Left lung (tissue), 10 donors: ENCODE data around the gene GALNT10. TPM values are rescaled to one million over a fixed set of nuclear protein-coding genes. Genes with fewer than 3 reads are reported as not detected.

ENCODE experiments used
- ATAC-seq: fragments of 200-7000 bp; cut with Tn5 transposase; one replicate; pipeline ENCODE4 v1.9.1; 2020; ENCODE audit warnings: moderate library complexity
- DNase-seq, 4 donors: peaks; one replicate each; pipeline ENCODE4 v3.0.0-alpha.2; 2013 to 2020
- H3K27ac ChIP-seq, 2 donors: fragments of 200-600 bp; sonication (generic) in 1 of 2; one replicate each; pipeline versions ENCODE4 v1.5.0 to v1.8.0; 2020 to 2021
- H3K27me3 ChIP-seq, 2 donors: fragments of 200-600 bp; sonication (generic) in 1 of 2; one replicate each; pipeline versions ENCODE4 v1.5.0 to v1.8.0; 2020 to 2021
- H3K36me3 ChIP-seq, 2 donors: fragments of 200-600 bp; sonication (generic) in 1 of 2; one replicate each; pipeline versions ENCODE4 v1.5.0 to v1.8.0; 2020 to 2021
- H3K4me1 ChIP-seq, 2 donors: fragments of 200-600 bp; one replicate each; pipeline ENCODE4 v1.8.0; 2021
- H3K4me3 ChIP-seq, 2 donors: fragments of 200-600 bp; sonication (generic) in 1 of 2; one replicate each; pipeline versions ENCODE4 v1.5.0 to v1.8.0; 2020 to 2021; ENCODE audit warnings: mild to moderate bottlenecking in 1 of 2
- H3K9me3 ChIP-seq, 2 donors: fragments of 200-600 bp; sonication (generic) in 1 of 2; one replicate each; pipeline versions ENCODE4 v1.5.0 to v1.8.0; 2020 to 2021
- intact Hi-C, 2 donors: fragments of 100-400 bp; cut with DNase I; formaldehyde crosslinking; loops; one replicate each; pipeline versions ENCODE4 v1.11.2 to v1.14.2; 2022
- polyA plus RNA-seq, 6 donors: library from polyadenylated mRNA; unstranded; fragments of 120-200 nt; gene quantifications; one replicate each; pipeline ENCODE4 v1.2.1, GENCODE V29; 2013; ENCODE audit not compliant: insufficient read length in 6 of 6
- total RNA-seq, 2 donors: library from RNA; stranded (reverse); fragmentation: NEBNext Ultra II Directional; extraction: Animal tissue kit (Norgen Biotek cat#: 25700); gene quantifications; one replicate each; pipeline ENCODE4 v1.2.1, GENCODE V29; 2021
- TF ChIP-seq, protein P1 (sequence below), 2 donors: fragments of 200-600 bp; sonication (generic) in 1 of 2; IDR thresholded peaks; one replicate each; pipeline versions ENCODE4 v1.5.0 to v1.8.0; 2021; ENCODE audit warnings: antibody characterized with exemption in 2 of 2
- donor health status: DM: no; HTN: yes; CAD: no.
- donor health status: DM: no; HTN: no; CAD: no.

Gene GALNT10
- total and polyA plus RNA-seq, 8 donors: 21.2 to 117 (median 25.7) TPM

DNA sequence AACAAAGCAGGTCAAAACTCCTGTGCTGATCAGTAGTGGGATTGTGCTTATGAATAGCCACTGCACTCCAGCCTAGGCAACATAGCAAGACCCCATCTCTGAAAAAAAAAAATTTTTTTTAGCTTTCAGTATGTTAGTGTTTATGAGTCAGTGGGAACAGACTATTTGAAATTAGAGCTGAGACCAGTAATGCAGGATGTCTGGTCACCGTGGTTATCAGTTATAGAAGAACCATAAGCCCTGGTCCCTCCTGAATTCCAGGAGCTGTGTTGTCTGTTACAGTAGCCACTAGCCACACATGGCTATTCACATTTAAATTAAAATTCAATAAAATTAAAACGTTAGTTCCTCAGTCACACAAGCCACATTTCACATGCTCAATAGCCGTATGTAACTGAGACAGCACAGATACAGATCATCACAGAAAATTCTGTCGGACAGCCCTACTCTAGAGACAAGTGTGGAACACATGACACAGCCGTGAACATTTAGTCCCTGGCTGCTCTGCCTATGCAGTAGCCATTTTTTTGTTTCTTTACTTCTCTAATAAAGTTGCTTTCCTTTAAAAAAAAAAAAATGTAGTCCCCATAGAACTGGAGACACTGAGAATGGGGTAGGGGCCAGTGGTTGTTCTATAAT, 159.2 kb downstream of the GALNT10 start:
- Histone ChIP-seq H3K27ac (no peak overlapping the region), H3K36me3 (no peaks in the 10 kb centered on the region), H3K27me3 (no peaks in the 10 kb centered on the region), H3K4me3 (no peak overlapping the region), H3K4me1 (no peaks in the 10 kb centered on the region), H3K9me3 (no peaks in the 10 kb centered on the region)
- no peak for DNase-seq
- intact Hi-C loops: no loop called here
- TF ChIP-seq, protein P1, sequence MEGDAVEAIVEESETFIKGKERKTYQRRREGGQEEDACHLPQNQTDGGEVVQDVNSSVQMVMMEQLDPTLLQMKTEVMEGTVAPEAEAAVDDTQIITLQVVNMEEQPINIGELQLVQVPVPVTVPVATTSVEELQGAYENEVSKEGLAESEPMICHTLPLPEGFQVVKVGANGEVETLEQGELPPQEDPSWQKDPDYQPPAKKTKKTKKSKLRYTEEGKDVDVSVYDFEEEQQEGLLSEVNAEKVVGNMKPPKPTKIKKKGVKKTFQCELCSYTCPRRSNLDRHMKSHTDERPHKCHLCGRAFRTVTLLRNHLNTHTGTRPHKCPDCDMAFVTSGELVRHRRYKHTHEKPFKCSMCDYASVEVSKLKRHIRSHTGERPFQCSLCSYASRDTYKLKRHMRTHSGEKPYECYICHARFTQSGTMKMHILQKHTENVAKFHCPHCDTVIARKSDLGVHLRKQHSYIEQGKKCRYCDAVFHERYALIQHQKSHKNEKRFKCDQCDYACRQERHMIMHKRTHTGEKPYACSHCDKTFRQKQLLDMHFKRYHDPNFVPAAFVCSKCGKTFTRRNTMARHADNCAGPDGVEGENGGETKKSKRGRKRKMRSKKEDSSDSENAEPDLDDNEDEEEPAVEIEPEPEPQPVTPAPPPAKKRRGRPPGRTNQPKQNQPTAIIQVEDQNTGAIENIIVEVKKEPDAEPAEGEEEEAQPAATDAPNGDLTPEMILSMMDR (IDR thresholded peaks at IDR 0.05): no peak
- ATAC-seq: no peak

DNA sequence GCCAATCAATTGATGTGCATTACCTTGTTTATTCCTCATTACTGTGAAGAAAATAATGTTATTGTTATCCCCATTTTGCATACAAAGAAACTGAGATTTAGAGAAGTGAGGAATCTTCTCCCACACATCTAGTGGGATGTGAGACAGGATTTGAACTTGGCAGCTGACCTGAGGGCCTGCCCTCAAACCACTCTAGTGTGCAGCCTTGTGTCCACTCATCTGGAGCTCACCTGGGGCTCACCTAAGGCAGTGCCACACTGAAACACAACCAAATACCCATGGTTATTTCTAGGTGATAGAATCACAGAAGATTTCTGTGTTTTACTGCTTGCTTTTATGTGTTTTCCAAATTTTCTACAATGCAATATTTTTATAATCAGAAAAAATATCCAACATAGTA, 160.6 kb downstream of the GALNT10 start:
- Histone ChIP-seq H3K36me3 (no peaks in the 10 kb centered on the region), H3K9me3 (no peaks in the 10 kb centered on the region), H3K27ac (no peak overlapping the region), H3K4me3 (no peak overlapping the region), H3K27me3 (no peaks in the 10 kb centered on the region), H3K4me1 (no peaks in the 10 kb centered on the region)
- intact Hi-C loops: no loop called here
- TF ChIP-seq, protein P1 (IDR thresholded peaks at IDR 0.05): no peak
- DNase-seq (no peak), ATAC-seq (no peak)

DNA sequence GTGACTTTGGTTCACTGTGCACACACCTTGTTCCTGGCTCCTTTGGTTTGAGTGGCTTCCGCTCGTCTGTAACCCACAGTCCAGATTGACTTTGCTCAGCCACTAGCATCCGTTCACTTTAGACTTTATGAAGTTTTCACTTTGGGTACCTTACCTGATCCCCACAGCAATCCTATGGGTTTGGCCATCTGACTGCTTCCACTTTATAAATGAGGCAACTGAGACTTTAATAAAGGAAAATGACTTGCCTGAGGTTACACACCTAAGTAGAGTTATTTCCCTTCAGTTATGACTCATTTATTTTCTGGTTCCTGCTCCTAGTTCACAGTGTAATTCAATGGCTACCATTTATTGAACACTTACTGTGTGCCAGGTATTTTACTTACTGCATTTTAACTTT, 161.0 kb downstream of the GALNT10 start:
- no peak overlapping the region for H3K4me3 ChIP-seq
- no peak overlapping the region for H3K27ac ChIP-seq
- H3K4me1 ChIP-seq: no peaks in the 10 kb centered on the region
- TF ChIP-seq, protein P1 (IDR thresholded peaks at IDR 0.05): no peak
- DNase-seq (no peak), ATAC-seq (no peak)
- no peaks in the 10 kb centered on the region for H3K36me3 ChIP-seq
- no peaks in the 10 kb centered on the region for H3K27me3 ChIP-seq
- intact Hi-C loops: no loop called here
- no peaks in the 10 kb centered on the region for H3K9me3 ChIP-seq

DNA sequence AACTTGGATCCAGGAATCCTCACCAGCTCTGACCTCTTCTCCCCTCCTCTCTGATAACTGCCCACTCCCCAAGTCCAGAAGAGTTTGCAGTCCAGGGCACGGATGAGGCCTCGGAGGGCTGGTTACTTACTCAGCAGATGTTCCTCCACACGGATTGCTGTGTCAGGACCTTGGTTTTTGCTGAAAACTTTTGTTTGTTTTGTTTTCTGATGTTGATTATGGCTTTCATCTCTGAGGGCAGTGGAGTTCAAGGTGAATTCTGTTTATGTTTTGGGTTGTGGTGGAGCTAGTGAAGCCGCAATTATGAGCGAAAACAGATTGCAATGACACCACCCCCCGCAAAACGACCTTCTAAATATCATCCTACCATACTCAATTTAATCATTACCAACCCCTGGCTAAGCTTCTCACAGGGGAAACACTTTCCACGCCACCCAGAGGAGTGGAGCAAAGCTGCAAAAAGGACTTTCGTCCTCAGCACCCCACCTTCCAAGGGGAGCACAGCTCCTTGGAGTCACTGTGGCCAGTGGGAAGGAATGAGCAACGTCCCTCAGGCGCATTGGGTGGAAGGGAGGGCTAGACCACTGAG, 162.5 kb downstream of the GALNT10 start:
- Histone ChIP-seq H3K27me3 (no peaks in the 10 kb centered on the region), H3K4me1 (no peaks in the 10 kb centered on the region), H3K9me3 (no peaks in the 10 kb centered on the region), H3K4me3 (no peak overlapping the region), H3K36me3 (no peaks in the 10 kb centered on the region), H3K27ac (no peak overlapping the region)
- no peak for DNase-seq
- no peak for ATAC-seq
- intact Hi-C loops: no loop called here
- TF ChIP-seq, protein P1 (IDR thresholded peaks at IDR 0.05): no peak

DNA sequence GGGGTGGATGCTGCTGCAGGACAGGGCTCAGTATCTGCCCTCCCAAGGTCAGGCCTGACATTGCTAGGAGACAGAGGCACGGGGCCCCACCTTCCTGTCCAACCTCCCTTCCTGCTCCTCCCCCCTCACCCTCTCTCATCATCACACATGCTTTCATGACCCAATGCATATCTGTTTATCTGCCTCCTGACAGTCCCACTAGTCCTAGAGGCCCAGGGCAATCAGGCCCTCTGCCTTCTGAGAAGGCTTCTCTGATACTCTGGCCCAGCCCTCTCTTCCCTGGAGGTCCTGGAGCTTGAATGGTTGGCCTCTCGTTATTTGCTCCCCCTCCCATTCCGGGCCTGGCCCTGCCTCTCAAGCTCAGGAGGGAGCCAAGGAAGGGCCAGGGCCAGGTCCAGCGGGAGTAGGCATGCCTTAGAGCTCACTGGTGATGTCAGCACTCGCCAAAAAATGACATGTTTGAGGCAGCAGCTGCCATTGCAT, 164.6 kb downstream of the GALNT10 start:
- Histone ChIP-seq H3K36me3 (no peaks in the 10 kb centered on the region), H3K4me3 (no peak overlapping the region), H3K27me3 (no peaks in the 10 kb centered on the region), H3K27ac (no peak overlapping the region), H3K9me3 (no peaks in the 10 kb centered on the region), H3K4me1 (no peaks in the 10 kb centered on the region)
- DNase-seq (no peak), ATAC-seq (no peak)
- intact Hi-C loops: no loop called here
- TF ChIP-seq, protein P1 (IDR thresholded peaks at IDR 0.05): no peak
